ENCODE measurements around the gene LHX5.

DNA sequence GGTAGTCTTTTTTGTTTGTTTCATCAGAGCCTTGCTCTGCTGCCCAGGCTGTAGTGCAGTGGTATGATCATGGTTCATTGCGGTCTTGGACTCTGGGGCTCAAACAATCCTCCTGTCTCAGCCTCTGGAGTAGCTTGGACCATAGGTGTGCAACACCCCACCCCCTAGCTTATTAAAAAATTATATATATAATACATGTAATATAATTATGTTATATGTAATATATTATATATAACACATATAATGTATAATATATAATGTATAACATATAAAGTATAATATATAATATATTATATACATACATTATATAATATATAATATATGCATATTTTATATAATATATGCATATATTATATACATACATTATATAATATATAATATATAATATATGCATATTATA lies 21.8 kb downstream of the LHX5 start:
- TF ChIP-seq, protein P1, sequence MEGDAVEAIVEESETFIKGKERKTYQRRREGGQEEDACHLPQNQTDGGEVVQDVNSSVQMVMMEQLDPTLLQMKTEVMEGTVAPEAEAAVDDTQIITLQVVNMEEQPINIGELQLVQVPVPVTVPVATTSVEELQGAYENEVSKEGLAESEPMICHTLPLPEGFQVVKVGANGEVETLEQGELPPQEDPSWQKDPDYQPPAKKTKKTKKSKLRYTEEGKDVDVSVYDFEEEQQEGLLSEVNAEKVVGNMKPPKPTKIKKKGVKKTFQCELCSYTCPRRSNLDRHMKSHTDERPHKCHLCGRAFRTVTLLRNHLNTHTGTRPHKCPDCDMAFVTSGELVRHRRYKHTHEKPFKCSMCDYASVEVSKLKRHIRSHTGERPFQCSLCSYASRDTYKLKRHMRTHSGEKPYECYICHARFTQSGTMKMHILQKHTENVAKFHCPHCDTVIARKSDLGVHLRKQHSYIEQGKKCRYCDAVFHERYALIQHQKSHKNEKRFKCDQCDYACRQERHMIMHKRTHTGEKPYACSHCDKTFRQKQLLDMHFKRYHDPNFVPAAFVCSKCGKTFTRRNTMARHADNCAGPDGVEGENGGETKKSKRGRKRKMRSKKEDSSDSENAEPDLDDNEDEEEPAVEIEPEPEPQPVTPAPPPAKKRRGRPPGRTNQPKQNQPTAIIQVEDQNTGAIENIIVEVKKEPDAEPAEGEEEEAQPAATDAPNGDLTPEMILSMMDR (IDR thresholded peaks at IDR 0.05; ENCODE audit: insufficient read depth, low read depth, low read length) = no peak
- no peak for TF ChIP-seq EZH2 (IDR thresholded peaks at IDR 0.05; ENCODE audit: insufficient read depth, low read length)

Data from astrocyte (in vitro differentiated cells and primary cell).